Parathyroid adenoma (tissue), 2 donors: ENCODE results near the gene ITGA2B.

Source experiments
- H2AFZ ChIP-seq: fragments of 300-600 bp; sonication (generic); one replicate; pipeline ENCODE4 v1.7.0; 2017; ENCODE audit warnings: antibody characterized with exemption, mild to moderate bottlenecking
- H3K27ac ChIP-seq: fragments of 300-600 bp; sonication (generic); one replicate; pipeline ENCODE4 v1.7.0; 2017
- H3K27me3 ChIP-seq: fragments of 300-600 bp; sonication (generic); one replicate; pipeline ENCODE4 v1.7.0; 2017; ENCODE audit warnings: low read length; ENCODE audit not compliant: control insufficient read depth, insufficient read depth
- H3K36me3 ChIP-seq: fragments of 300-600 bp; sonication (generic); one replicate; pipeline ENCODE4 v1.7.0; 2017; ENCODE audit warnings: low read length; ENCODE audit not compliant: control insufficient read depth, insufficient read depth
- H3K4me1 ChIP-seq: fragments of 300-600 bp; sonication (generic); one replicate; pipeline ENCODE4 v1.7.0; 2017; ENCODE audit warnings: control low read depth
- H3K4me2 ChIP-seq: fragments of 300-600 bp; sonication (generic); one replicate; pipeline ENCODE4 v1.7.0; 2017; ENCODE audit warnings: low read length
- H3K4me3 ChIP-seq: fragments of 300-600 bp; sonication (generic); one replicate; pipeline ENCODE4 v1.7.0; 2017; ENCODE audit warnings: low read depth, low read length
- H3K79me2 ChIP-seq: fragments of 300-600 bp; sonication (generic); one replicate; pipeline ENCODE4 v1.7.0; 2017; ENCODE audit warnings: control low read depth
- H3K9ac ChIP-seq: fragments of 300-600 bp; sonication (generic); one replicate; pipeline ENCODE4 v1.7.0; 2017; ENCODE audit warnings: mild to moderate bottlenecking
- H3K9me3 ChIP-seq: fragments of 300-600 bp; sonication (generic); one replicate; pipeline ENCODE4 v1.7.0; 2017; ENCODE audit warnings: low read length; ENCODE audit not compliant: control insufficient read depth
- TF ChIP-seq, protein P1 (sequence below): fragments of 300-600 bp; sonication (generic); IDR thresholded peaks from one replicate; pipeline ENCODE4 v1.7.0; 2017; ENCODE audit warnings: antibody characterized with exemption, mild to moderate bottlenecking
- donor health status: primary hyperparathyroidism.

The ITGA2B gene

DNA sequence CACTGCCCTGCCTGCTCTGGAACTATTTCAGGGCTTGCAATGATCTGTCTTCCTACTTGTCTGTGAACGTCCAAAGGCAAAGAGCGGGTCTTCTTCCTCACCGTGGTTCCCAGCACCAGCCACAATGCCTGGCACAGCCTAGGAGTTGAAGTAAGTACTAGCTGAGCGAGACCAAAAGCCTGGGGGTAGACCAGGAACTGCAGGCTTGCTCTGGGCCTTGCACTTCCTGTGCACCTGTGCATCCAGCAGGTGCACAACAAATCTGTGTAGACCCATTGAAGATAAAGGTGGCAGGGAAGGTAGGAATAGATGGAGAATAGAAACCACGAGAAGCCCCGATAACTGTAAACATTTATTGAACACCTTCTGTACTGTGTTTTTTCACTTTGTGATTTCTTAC is 30.4 kb downstream of the ITGA2B start:
- Histone ChIP-seq H2AFZ (no peak overlapping the region), H3K27me3 (no peaks in the 10 kb centered on the region), H3K4me3 (no peak overlapping the region), H3K27ac (peak overlapping the region; percentile 5), H3K4me1 (peaks cover 38% of the 10 kb centered on the region), H3K9ac (no peak overlapping the region), H3K4me2 (no peak overlapping the region), H3K79me2 (peaks cover 9% of the 10 kb centered on the region), H3K36me3 (no peaks in the 10 kb centered on the region), H3K9me3 (no peaks in the 10 kb centered on the region)
- TF ChIP-seq, protein P1, sequence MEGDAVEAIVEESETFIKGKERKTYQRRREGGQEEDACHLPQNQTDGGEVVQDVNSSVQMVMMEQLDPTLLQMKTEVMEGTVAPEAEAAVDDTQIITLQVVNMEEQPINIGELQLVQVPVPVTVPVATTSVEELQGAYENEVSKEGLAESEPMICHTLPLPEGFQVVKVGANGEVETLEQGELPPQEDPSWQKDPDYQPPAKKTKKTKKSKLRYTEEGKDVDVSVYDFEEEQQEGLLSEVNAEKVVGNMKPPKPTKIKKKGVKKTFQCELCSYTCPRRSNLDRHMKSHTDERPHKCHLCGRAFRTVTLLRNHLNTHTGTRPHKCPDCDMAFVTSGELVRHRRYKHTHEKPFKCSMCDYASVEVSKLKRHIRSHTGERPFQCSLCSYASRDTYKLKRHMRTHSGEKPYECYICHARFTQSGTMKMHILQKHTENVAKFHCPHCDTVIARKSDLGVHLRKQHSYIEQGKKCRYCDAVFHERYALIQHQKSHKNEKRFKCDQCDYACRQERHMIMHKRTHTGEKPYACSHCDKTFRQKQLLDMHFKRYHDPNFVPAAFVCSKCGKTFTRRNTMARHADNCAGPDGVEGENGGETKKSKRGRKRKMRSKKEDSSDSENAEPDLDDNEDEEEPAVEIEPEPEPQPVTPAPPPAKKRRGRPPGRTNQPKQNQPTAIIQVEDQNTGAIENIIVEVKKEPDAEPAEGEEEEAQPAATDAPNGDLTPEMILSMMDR: no peak

DNA sequence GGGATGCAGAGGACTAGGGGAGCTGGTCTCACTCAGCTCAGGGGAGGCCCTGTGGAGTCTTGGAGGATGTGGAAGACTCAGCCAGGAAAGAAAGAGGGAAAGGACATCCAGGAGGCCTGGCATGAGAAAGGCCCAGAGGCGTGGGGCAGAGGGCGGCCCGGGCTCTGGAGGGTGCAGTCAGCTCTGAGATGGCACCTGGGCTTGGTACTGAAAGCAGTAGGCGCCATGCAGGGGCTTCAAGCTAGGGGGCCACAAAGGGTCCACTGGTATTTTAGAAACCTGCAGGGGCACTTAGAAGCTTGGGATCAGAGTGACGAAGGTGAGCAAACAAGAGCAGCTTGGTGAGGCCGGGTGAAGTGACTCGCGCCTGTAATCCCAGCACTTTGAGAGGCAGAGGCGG is 31.4 kb downstream of the ITGA2B start:
- Histone ChIP-seq H2AFZ (no peak overlapping the region), H3K9ac (no peak overlapping the region), H3K9me3 (no peaks in the 10 kb centered on the region), H3K4me1 (peaks cover 38% of the 10 kb centered on the region), H3K79me2 (peaks cover 9% of the 10 kb centered on the region), H3K27ac (peak overlapping the region; percentile 12), H3K4me2 (no peak overlapping the region), H3K4me3 (no peak overlapping the region), H3K27me3 (no peaks in the 10 kb centered on the region), H3K36me3 (no peaks in the 10 kb centered on the region)
- TF ChIP-seq, protein P1: no peak

DNA sequence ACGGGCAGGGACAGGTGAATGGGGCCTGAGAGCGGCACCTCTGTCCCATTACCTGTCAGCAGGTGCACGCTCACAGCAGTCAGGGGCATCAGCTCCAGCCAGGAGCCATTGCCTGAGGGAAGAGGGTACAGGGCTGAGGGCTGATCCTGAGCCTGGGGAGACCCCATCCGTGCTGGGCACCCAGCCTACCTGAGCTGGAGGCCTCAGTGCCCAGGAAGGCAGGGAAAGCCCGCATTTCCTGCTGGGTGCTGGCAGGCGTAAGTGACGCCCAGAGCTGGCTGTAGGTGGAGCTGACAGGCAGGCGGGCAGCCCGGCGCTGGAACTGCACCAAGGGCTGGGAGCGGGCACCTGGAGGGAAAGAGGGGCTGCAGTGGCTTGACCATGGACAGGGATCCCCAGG is 33.2 kb downstream of the ITGA2B start:
- Histone ChIP-seq H3K27ac (peak overlapping the region; percentile 51), H3K4me2 (no peak overlapping the region), H3K36me3 (no peaks in the 10 kb centered on the region), H3K79me2 (peaks cover 3% of the 10 kb centered on the region), H3K9ac (no peak overlapping the region), H3K27me3 (no peaks in the 10 kb centered on the region), H3K4me1 (peaks cover 27% of the 10 kb centered on the region), H3K9me3 (no peaks in the 10 kb centered on the region), H3K4me3 (no peak overlapping the region), H2AFZ (peak overlapping the region; percentile 22)
- TF ChIP-seq, protein P1: peak; percentile 54

DNA sequence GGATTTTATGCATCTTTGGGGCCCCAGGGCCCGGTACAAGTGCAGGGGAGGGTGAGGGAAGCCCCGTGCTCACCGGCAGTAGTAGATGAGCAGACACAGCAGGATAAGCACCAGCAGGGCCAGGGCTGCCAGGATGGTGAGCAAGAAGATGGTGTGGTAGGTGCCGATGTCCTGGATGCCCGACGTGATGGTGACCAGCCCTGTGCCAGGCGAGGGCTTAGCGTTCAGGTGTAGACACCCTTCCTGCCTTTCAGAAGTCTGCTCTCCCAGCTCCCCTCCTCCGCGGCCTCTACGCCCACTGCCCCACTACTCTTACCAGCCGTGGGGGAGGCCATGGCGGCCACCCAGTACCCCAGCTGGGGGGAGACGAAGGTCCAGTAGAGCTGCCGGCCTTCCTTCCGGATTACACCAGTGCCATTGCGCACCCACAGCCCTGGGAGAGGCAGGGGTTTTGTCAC is 33.8 kb downstream of the ITGA2B start:
- Histone ChIP-seq H3K79me2 (peaks cover 3% of the 10 kb centered on the region), H3K9me3 (no peaks in the 10 kb centered on the region), H3K4me1 (peaks cover 22% of the 10 kb centered on the region), H3K4me3 (no peak overlapping the region), H3K27me3 (no peaks in the 10 kb centered on the region), H3K9ac (no peak overlapping the region), H3K27ac (peak overlapping the region; percentile 51), H3K4me2 (no peak overlapping the region), H2AFZ (no peak overlapping the region), H3K36me3 (no peaks in the 10 kb centered on the region)
- TF ChIP-seq, protein P1: no peak
